Measurements from ENCODE around the gene HMGCS1. TPM values are rescaled to one million over a fixed set of nuclear protein-coding genes. Genes with fewer than 3 reads are reported as not detected.
"Not testable (repeated sequence)": the region's sequence is repeated elsewhere in the genome, so short reads cannot be mapped to it uniquely, and the experiment has no call there.

Gene HMGCS1
- total RNA-seq, 1 donor from 2014 or later, result 39.0 TPM

GRCh38 chr5:43274435-43275114 lies 38.6 kb downstream of the HMGCS1 start:
- no peak for DNase-seq (ENCODE audit: low read depth)

GRCh38 chr5:43273552-43273951 lies 39.7 kb downstream of the HMGCS1 start:
- DNase-seq (ENCODE audit: low read depth), result no peak

DNA sequence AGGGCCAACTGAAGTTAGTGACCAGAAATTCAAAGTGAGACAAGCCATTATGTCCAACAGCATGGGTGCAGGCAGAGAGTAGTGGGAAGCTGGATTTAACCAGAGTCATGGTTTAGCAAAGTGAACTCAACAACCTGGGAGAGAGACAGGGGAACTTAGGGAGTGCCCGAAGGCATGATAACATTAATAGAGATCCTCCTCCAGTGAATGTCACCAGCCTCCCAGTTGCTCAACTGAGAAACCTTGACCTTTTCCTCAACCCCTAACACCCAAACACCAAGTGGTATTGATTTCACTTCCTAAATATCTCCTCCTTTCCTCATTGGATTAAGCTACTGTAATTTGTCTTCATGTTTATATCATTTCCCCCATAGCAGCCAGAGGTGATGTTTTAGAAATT lies 42.6 kb downstream of the HMGCS1 start:
- DNase-seq (ENCODE audit: low read depth), result no peak

DNA sequence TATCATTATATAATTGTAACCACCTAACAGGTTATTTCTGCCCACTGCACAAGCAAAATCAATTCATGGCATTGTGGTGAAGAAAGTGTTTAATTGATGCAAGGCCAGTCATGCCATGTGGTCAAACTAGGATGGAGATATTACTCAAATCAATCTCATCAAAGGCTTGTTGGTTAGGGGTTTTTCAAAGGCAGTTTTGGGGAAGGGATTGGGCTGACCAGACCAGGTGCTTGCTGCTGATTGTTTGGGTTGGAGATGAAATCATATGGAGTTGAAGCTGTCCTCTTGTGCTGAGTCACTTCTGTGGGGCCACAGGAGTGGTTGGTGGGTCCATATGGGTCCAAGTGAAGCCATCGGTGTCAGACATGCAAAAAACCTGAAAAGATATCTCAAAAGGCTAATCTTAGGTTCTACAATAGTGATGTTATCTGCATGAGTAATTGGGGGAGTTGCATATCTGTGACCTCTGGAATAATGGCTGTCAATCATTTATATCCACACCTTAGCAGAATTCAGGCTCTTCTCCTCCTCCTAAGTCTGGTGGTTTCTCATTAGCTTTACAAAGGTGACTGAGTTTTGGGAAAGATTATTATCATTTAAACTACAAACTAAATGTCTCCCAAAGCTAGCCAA lies 44.9 kb downstream of the HMGCS1 start:
- no peak for DNase-seq (ENCODE audit: low read depth)

DNA sequence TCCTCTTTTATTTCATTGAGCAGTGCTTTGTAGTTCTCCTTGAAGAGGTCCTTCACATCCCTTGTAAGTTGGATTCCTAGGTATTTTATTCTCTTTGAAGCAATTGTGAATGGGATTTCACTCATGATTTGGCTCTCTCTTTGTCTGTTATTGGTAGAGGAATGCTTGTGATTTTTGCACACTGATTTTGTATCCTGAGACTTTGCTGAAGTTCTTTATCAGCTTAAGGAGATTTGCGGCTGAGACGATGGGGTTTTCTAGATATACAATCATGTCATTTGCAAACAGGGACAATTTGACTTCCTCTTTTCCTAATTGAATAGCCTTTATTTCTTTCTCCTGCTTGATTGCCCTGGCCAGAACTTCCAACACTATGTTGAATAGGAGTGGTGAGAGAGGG lies 50.9 kb downstream of the HMGCS1 start:
- not testable (repeated sequence) for DNase-seq (ENCODE audit: low read depth)

- DNase-seq (ENCODE audit: low read depth), result no peak
These were observed 55.1 kb downstream of the HMGCS1 start for GRCh38 chr5:43258116-43258515.

DNA sequence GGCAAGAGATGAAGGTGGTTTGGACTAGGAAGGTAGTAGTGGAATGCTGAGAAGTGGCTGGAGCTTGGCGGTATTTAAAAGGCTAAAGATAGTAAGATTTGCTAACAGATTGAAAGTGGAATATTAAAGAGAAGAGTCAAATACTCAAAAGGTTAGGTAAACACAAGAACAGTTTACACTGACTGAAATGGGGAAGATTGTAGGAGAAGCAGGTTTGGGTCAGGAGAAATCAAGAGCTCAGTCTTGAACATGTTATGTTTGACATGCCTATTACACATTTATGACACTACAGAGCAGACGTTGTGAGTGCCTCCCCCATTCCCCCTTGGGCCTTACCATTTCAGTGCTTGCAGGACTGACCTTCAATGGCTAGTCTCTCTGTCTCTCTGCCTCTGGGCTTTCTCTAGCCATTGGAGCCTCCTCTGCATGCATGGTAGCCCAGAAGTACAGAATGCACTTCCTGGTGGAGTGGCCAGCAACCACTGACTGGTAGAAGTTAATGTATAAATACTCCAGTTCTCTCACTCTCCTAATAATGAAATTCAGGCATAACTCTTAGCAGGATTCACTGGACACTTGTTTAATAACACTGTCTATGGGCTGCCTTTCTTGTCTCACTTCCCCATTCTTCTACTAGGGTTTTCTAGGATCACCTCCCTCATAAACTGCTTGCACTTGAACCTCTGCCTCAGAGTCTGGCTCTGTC lies 56.8 kb downstream of the HMGCS1 start:
- DNase-seq (ENCODE audit: low read depth), result peak; percentile 49

DNA sequence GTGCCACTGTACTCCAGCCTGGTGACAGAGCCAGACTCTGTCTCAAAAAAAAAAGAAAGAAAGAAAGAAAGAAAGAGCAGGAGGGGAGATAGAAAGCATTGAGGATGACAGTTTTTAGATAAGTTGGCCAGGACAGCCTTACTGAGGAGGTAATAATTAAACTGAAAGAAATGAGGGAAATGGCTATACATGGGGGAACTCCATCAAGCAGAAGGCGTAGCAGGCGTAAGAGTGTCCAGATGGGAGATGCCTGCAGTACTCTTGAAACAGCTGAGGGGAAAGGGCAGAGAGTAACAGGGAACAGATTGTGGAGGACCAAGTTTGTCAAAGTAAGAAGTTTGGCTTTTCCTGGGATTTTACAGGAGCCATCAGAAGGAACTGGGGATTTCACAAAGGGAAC lies 57.5 kb downstream of the HMGCS1 start:
- peak; percentile 4 for DNase-seq (ENCODE audit: low read depth)

DNA sequence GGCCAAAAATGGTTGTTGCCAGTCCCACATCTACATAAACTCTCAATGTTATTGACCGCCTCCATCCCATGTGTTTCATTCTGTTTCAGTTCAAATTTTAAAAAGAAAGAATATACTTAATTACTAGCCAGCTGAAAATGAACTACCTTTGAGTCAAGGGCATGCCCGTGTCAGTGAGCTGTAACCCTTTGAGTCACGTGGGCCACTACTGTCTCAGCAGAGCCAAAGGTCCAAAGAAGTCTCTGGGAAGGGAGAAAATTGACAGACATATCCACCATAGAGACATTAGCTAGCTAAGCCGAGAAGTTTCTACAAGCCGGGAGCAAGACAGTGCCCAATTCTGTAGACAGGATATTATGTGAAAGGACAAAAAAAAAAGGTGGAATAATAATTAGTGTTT lies 61.5 kb downstream of the HMGCS1 start:
- no peak for DNase-seq (ENCODE audit: low read depth)

DNA sequence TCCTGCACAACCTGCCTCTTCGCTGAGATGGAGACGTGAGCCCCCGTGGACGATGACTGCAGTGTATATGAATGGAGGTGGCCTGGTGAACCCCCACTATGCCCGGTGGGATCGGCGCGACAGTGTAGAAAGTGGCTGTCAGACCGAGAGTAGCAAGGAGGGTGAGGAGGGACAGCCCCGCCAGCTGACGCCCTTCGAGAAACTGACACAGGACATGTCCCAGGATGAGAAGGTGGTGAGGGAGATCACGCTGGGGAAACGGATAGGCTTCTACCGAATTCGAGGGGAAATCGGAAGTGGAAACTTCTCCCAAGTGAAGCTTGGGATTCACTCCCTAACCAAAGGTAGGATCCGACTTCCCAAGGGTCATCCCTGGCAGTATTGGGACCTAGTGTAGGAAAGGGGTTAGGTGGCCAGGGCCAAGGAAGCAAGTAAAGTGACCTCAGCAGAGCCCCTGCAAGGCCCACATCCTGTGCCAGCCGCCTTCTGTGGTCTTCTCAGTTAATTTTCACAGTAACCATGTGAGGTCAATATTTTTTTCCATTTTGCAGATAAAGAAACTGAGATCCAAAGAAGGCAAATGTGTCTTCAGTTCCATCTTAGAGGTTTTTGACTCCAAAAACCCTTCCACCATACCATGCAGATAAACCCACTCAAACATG lies 67.4 kb downstream of the HMGCS1 start:
- no peak for DNase-seq (ENCODE audit: low read depth)

- DNase-seq (ENCODE audit: low read depth), result no peak
These were observed 68.2 kb downstream of the HMGCS1 start for GRCh38 chr5:43244823-43245565.

GRCh38 chr5:43243270-43243669 lies 69.9 kb downstream of the HMGCS1 start:
- no peak for DNase-seq (ENCODE audit: low read depth)

GRCh38 chr5:43242196-43242595 lies 71.0 kb downstream of the HMGCS1 start:
- no peak for DNase-seq (ENCODE audit: low read depth)

Other genes starting within 250 kb of the HMGCS1 start
- gene ZNF131, start 192.5 kb downstream of the HMGCS1 start, total RNA-seq, result 36.5 and 60.0 TPM in 2 replicates
- gene NIM1K, start 121.2 kb downstream of the HMGCS1 start, total RNA-seq, result 0.80 TPM in 1 of 2 replicates, not detected in the other
- gene CCL28, start 99.0 kb upstream of the HMGCS1 start, total RNA-seq, result 11.0 and 26.6 TPM in 2 replicates
- gene TMEM267, start 170.5 kb upstream of the HMGCS1 start, total RNA-seq, result 27.8 and 29.4 TPM in 2 replicates
- gene C5orf34, start 201.7 kb upstream of the HMGCS1 start, total RNA-seq, result 1.7 and 3.0 TPM in 2 replicates
- 199 and 205 TPM in 2 replicates for gene PAIP1, start 243.7 kb upstream of the HMGCS1 start, total RNA-seq

All from renal cortical epithelial cell (primary cell).